Measurements from ENCODE around the gene DDX3Y. TPM values are rescaled to one million over a fixed set of nuclear protein-coding genes. Genes with fewer than 3 reads are reported as not detected.

The DDX3Y gene
- total RNA-seq (10 to 100 TPM in 1 of 2 donors, not detected in 1; 58.5 TPM), polyA plus RNA-seq (ENCODE audit: insufficient read length in 6 of 6) (100 to 1,000 TPM in 3 of 6 donors, 1 to 10 TPM in 1, under 1 TPM in 2; 0.68 to 198 (median 65.4) TPM)
- long read RNA-seq, donor 1: 0 reads
- long read RNA-seq, donor 2, full-length matches to known transcripts: 1 of 1 reads
- long read RNA-seq, donor 2, partial matches to known transcripts: 0 of 1 reads
- long read RNA-seq, donor 2, other reads (novel, unspliced or antisense): 0 of 1 reads
- long read RNA-seq, donor 3, full-length matches to known transcripts: 7 of 7 reads
- long read RNA-seq, donor 3, partial matches to known transcripts: 0 of 7 reads
- long read RNA-seq, donor 3, other reads (novel, unspliced or antisense): 0 of 7 reads
- long read RNA-seq, donor 4: 0 reads
- long read RNA-seq, donor 5: 0 reads
- long read RNA-seq, donor 6, full-length matches to known transcripts: 2 of 8 reads
- long read RNA-seq, donor 6, partial matches to known transcripts: 6 of 8 reads
- long read RNA-seq, donor 6, other reads (novel, unspliced or antisense): 0 of 8 reads
- long read RNA-seq, donor 7, full-length matches to known transcripts: 2 of 36 reads
- long read RNA-seq, donor 7, partial matches to known transcripts: 34 of 36 reads
- long read RNA-seq, donor 7, other reads (novel, unspliced or antisense): 0 of 36 reads
- long read RNA-seq, donor 8: 0 reads
- long read RNA-seq, donor 9: 0 reads
- long read RNA-seq, donor 10, partial matches to known transcripts: 1 of 2 reads
- long read RNA-seq, donor 10, other reads (novel, unspliced or antisense): 1 of 2 reads
- long read RNA-seq, donor 11, full-length matches to known transcripts: 8 of 8 reads
- long read RNA-seq, donor 11, partial matches to known transcripts: 0 of 8 reads
- long read RNA-seq, donor 11, other reads (novel, unspliced or antisense): 0 of 8 reads
- long read RNA-seq, donor 12: 0 reads

GRCh38 chrY:12904618-12905516 lies at the start of gene DDX3Y:
Gene DDX3Y (plus strand): TSS chrY:12904868. CDS start chrY:12904937, 69 bp downstream.
- no peak for TF ChIP-seq CTCF (IDR thresholded peaks at IDR 0.05)
- peaks cover 0 to 9% of the 10 kb centered on the region in 2 donors for H3K4me1 ChIP-seq
- H3K9me3 ChIP-seq: no peaks in the 10 kb centered on the region
- ATAC-seq (no peak), DNase-seq (peak in 2 of 4 donors; percentile 80 to 96)
- intact Hi-C loops (cut with DNase I): no loop called here
- H3K4me3 ChIP-seq: peak within 1 kb of the TSS in 1 of 2 donors; percentile 60
- H3K27ac ChIP-seq: peak within 1 kb of the TSS in 1 of 2 donors; percentile 94
- H3K36me3 ChIP-seq: no peaks in the 10 kb centered on the region
- H3K27me3 ChIP-seq: no peaks in the 10 kb centered on the region

- intact Hi-C loops (cut with DNase I): no loop called here
- ATAC-seq (no peak), DNase-seq (no peak)
- Histone ChIP-seq H3K4me3 (no peak overlapping the region), H3K36me3 (peaks cover 0 to 25% of the 10 kb centered on the region in 2 donors), H3K27me3 (no peaks in the 10 kb centered on the region), H3K4me1 (no peaks in the 10 kb centered on the region), H3K9me3 (no peaks in the 10 kb centered on the region), H3K27ac (no peak overlapping the region)
- TF ChIP-seq CTCF (IDR thresholded peaks at IDR 0.05): no peak
Observed at GRCh38 chrY:12855791-12856275, 48.8 kb upstream of the DDX3Y start.

GRCh38 chrY:12867960-12868359 lies 36.7 kb upstream of the DDX3Y start:
- no peaks in the 10 kb centered on the region for H3K27me3 ChIP-seq
- H3K27ac ChIP-seq: no peak overlapping the region
- TF ChIP-seq CTCF (IDR thresholded peaks at IDR 0.05): no peak
- H3K4me3 ChIP-seq: no peak overlapping the region
- H3K9me3 ChIP-seq: no peaks in the 10 kb centered on the region
- no peaks in the 10 kb centered on the region for H3K4me1 ChIP-seq
- intact Hi-C loops (cut with DNase I): no loop called here
- DNase-seq (no peak), ATAC-seq (no peak)
- H3K36me3 ChIP-seq: no peaks in the 10 kb centered on the region

GRCh38 chrY:12896973-12897372 lies 7.7 kb upstream of the DDX3Y start:
- Histone ChIP-seq H3K27ac (no peak overlapping the region), H3K9me3 (peaks cover 0 to 7% of the 10 kb centered on the region in 2 donors), H3K36me3 (no peaks in the 10 kb centered on the region), H3K27me3 (no peaks in the 10 kb centered on the region), H3K4me1 (no peaks in the 10 kb centered on the region), H3K4me3 (no peak overlapping the region)
- intact Hi-C loops (cut with DNase I): no loop called here
- no peak for TF ChIP-seq CTCF (IDR thresholded peaks at IDR 0.05)
- no peak for DNase-seq
- no peak for ATAC-seq
